HG02943 (cell line): ENCODE measurements around the gene GPR162.
"Not testable (repeated sequence)": the region's sequence is repeated elsewhere in the genome, so short reads cannot be mapped to it uniquely, and the experiment has no call there.

ENCODE experiments used
- ATAC-seq: cut with Tn5 transposase; IDR thresholded peaks from one replicate; pipeline ENCODE4 v1.9.1; 2021; ENCODE audit warnings: mild to moderate bottlenecking, low read depth, moderate library complexity; ENCODE audit not compliant: unreplicated experiment

The GPR162 gene

GRCh38 chr12:6871052-6871957, 49.7 kb downstream of the GPR162 start:
- ATAC-seq = no peak

- ATAC-seq = peak; percentile 31
Observed at GRCh38 chr12:6872073-6873048, 50.7 kb downstream of the GPR162 start.

GRCh38 chr12:6873094-6874014, 51.7 kb downstream of the GPR162 start, which contains the start of gene SPSB2:
Gene SPSB2, minus strand, starts transcription at chr12:6873303. Its CDS starts 402 bp downstream, at chr12:6872901.
- peak; percentile 72 for ATAC-seq

DNA sequence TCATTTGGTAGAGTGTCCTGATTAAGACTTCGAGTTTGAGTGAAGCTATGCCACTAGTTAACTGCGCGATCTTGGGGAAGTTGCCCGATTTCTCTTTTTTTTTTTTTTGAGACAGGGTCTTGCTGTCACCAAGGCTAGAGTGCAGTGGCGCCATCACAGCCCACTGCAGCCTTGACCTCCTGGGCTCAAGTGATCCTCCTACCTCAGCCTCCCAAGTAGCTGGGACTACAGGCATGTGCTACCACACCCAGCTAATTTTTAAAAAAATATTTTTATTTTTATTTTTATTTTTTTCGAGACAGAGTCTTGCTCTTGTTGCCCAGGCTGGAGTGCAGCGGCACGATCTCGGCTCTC, 52.4 kb downstream of the GPR162 start:
- ATAC-seq = not testable (repeated sequence)
